ENCODE data around the gene EPHA1.
A peak's percentile ranks its signal among the peaks of the same experiment; 100 is the strongest.

The EPHA1 gene

GRCh38 chr7:143408686-143409561 lies at the start of gene EPHA1:
Gene EPHA1 (minus strand): TSS chr7:143408856. CDS start chr7:143408805, 51 bp downstream.
- peak; percentile 62 to 79 for ATAC-seq

- no peak for ATAC-seq
Measured at GRCh38 chr7:143458263-143458662, 49.6 kb upstream of the EPHA1 start.

GRCh38 chr7:143456992-143457793 lies 48.5 kb upstream of the EPHA1 start:
- no peak for ATAC-seq

- ATAC-seq: no peak
Measured at GRCh38 chr7:143455942-143456341, 47.3 kb upstream of the EPHA1 start.

GRCh38 chr7:143455491-143455890 lies 46.8 kb upstream of the EPHA1 start:
- no peak for ATAC-seq

GRCh38 chr7:143454091-143454680 lies 45.5 kb upstream of the EPHA1 start:
- no peak for ATAC-seq

- ATAC-seq: no peak
Measured at GRCh38 chr7:143452495-143452894, 43.8 kb upstream of the EPHA1 start.

GRCh38 chr7:143451746-143452145 lies 43.1 kb upstream of the EPHA1 start:
- no peak for ATAC-seq

- no peak for ATAC-seq
Measured at GRCh38 chr7:143451122-143451521, 42.5 kb upstream of the EPHA1 start.

GRCh38 chr7:143449793-143450192 lies 41.1 kb upstream of the EPHA1 start:
- no peak for ATAC-seq

GRCh38 chr7:143448429-143448828 lies 39.8 kb upstream of the EPHA1 start:
- ATAC-seq: no peak

- no peak for ATAC-seq
Measured at GRCh38 chr7:143447466-143447865, 38.8 kb upstream of the EPHA1 start.

GRCh38 chr7:143444785-143445184 lies 36.1 kb upstream of the EPHA1 start:
- ATAC-seq: no peak

- ATAC-seq: no peak
Measured at GRCh38 chr7:143444063-143444782, 35.6 kb upstream of the EPHA1 start.

GRCh38 chr7:143443153-143443552 lies 34.5 kb upstream of the EPHA1 start, which contains the start of gene TAS2R60:
Gene TAS2R60 (plus strand): TSS chr7:143443453. CDS start chr7:143443453, 0 bp downstream.
- ATAC-seq: no peak

GRCh38 chr7:143439866-143440265 lies 31.2 kb upstream of the EPHA1 start:
- no peak for ATAC-seq

GRCh38 chr7:143437578-143437977 lies 28.9 kb upstream of the EPHA1 start:
- no peak for ATAC-seq

- ATAC-seq: no peak
Measured at GRCh38 chr7:143436325-143436946, 27.8 kb upstream of the EPHA1 start.

GRCh38 chr7:143435266-143435665 lies 26.6 kb upstream of the EPHA1 start:
- ATAC-seq: no peak

GRCh38 chr7:143434660-143435059 lies 26.0 kb upstream of the EPHA1 start:
- no peak for ATAC-seq

GRCh38 chr7:143433759-143434158 lies 25.1 kb upstream of the EPHA1 start:
- ATAC-seq: no peak

GRCh38 chr7:143431109-143431508 lies 22.5 kb upstream of the EPHA1 start:
- no peak for ATAC-seq

Measured in activated CD4-positive, CD25-positive, alpha-beta regulatory T cell treated with anti-CD3 and anti-CD28 coated beads, Interleukin-2, amount 50 U/mL, for 24 hours (primary cell).